ENCODE data around the gene TIGAR. TPM values are rescaled to one million over a fixed set of nuclear protein-coding genes. Genes with fewer than 3 reads are reported as not detected.

The TIGAR gene
- total RNA-seq, 1 donor from 2014 or later, result 21.9 TPM

GRCh38 chr12:4325966-4326365 lies 5.0 kb downstream of the TIGAR start:
- TF ChIP-seq CTCF (IDR thresholded peaks at IDR 0.05; ENCODE audit: unreplicated experiment), result no peak
- Mint-ChIP-seq H3K4me1 (ENCODE audit: unreplicated experiment) (peaks cover 15% of the 10 kb centered on the region), H3K9me3 (ENCODE audit: unreplicated experiment) (no peaks in the 10 kb centered on the region), H3K36me3 (ENCODE audit: low read depth, unreplicated experiment) (peaks cover 4% of the 10 kb centered on the region), H3K4me3 (ENCODE audit: unreplicated experiment) (no peak overlapping the region), H3K27me3 (ENCODE audit: unreplicated experiment) (peaks cover 2% of the 10 kb centered on the region), H3K27ac (ENCODE audit: unreplicated experiment) (no peak overlapping the region)
- DNase-seq (ENCODE audit: low spot score), result no peak

GRCh38 chr12:4327293-4327692 lies 6.3 kb downstream of the TIGAR start:
- H3K27me3 Mint-ChIP-seq (ENCODE audit: unreplicated experiment), result no peaks in the 10 kb centered on the region
- no peak for TF ChIP-seq CTCF (IDR thresholded peaks at IDR 0.05; ENCODE audit: unreplicated experiment)
- H3K4me1 Mint-ChIP-seq (ENCODE audit: unreplicated experiment), result peaks cover 7% of the 10 kb centered on the region
- no peak overlapping the region for H3K4me3 Mint-ChIP-seq (ENCODE audit: unreplicated experiment)
- peaks cover 4% of the 10 kb centered on the region for H3K36me3 Mint-ChIP-seq (ENCODE audit: low read depth, unreplicated experiment)
- no peak overlapping the region for H3K27ac Mint-ChIP-seq (ENCODE audit: unreplicated experiment)
- no peaks in the 10 kb centered on the region for H3K9me3 Mint-ChIP-seq (ENCODE audit: unreplicated experiment)
- no peak for DNase-seq (ENCODE audit: low spot score)

DNA sequence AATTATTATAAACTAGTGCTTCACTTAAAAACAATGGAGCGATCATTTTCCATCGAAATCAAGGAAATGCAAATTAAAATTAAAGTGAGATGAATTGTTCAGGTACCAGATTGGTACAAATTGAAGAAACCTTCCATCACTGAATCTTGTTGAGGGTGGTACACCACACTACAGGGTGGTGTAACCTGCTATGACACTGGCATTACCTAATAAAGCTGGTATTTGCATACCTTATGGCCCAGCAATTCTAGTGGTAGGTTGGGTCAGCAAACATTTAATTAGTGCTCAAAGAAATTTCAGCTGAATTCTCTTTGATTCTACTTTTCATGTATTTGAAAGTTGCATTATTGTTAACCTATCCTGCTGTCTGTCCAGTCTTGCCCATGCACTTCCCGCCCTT lies 9.2 kb downstream of the TIGAR start:
- no peak for DNase-seq (ENCODE audit: low spot score)
- no peaks in the 10 kb centered on the region for H3K9me3 Mint-ChIP-seq (ENCODE audit: unreplicated experiment)
- no peak overlapping the region for H3K27ac Mint-ChIP-seq (ENCODE audit: unreplicated experiment)
- H3K36me3 Mint-ChIP-seq (ENCODE audit: low read depth, unreplicated experiment), result peaks cover 17% of the 10 kb centered on the region
- no peaks in the 10 kb centered on the region for H3K4me1 Mint-ChIP-seq (ENCODE audit: unreplicated experiment)
- no peaks in the 10 kb centered on the region for H3K27me3 Mint-ChIP-seq (ENCODE audit: unreplicated experiment)
- TF ChIP-seq CTCF (IDR thresholded peaks at IDR 0.05; ENCODE audit: unreplicated experiment), result no peak
- H3K4me3 Mint-ChIP-seq (ENCODE audit: unreplicated experiment), result no peak overlapping the region

DNA sequence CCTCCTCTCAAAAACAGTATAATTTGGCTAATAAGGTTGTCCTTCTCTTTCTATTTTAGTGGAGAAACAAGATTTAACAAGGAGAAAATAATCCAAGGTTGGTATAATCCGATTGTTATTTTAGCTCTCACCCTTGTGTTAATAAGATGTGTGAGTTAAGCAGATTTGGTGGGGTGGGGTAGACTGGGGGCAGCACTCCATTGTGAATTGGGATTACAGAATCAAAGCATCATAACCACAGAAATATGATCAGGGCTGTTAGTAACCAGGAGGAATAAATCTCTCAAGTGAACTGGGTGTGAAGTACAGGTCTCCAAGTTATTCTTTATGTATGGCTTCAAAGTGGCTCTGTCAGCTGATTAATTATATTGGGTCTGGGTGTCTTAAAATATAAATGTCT lies 10.2 kb downstream of the TIGAR start:
- H3K27me3 Mint-ChIP-seq (ENCODE audit: unreplicated experiment), result no peaks in the 10 kb centered on the region
- no peak for DNase-seq (ENCODE audit: low spot score)
- peaks cover 27% of the 10 kb centered on the region for H3K36me3 Mint-ChIP-seq (ENCODE audit: low read depth, unreplicated experiment)
- no peaks in the 10 kb centered on the region for H3K4me1 Mint-ChIP-seq (ENCODE audit: unreplicated experiment)
- H3K9me3 Mint-ChIP-seq (ENCODE audit: unreplicated experiment), result no peaks in the 10 kb centered on the region
- TF ChIP-seq CTCF (IDR thresholded peaks at IDR 0.05; ENCODE audit: unreplicated experiment), result no peak
- H3K4me3 Mint-ChIP-seq (ENCODE audit: unreplicated experiment), result no peak overlapping the region
- H3K27ac Mint-ChIP-seq (ENCODE audit: unreplicated experiment), result no peak overlapping the region

DNA sequence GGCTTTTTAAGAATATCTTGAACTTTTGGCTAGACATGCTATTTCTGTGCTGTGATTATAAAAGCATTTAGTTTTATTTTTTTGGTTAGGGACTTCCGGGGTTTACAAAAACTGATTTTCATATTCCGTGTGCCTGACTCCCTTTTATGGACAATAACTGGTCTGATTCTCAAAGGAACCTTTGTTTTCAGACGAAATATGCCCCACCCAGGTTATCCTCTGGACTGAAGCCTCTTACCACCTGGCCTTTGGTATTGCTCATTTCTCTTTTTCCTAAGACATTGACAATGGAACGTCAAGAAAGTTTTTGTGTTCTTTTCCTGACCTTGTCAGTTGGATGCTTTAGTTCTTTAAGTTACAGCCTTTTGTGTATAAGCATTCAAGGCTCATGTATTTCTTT lies 10.8 kb downstream of the TIGAR start:
- no peak for TF ChIP-seq CTCF (IDR thresholded peaks at IDR 0.05; ENCODE audit: unreplicated experiment)
- H3K27me3 Mint-ChIP-seq (ENCODE audit: unreplicated experiment), result no peaks in the 10 kb centered on the region

More for the DNA sequence above, 10.8 kb downstream of the TIGAR start:
- H3K9me3 Mint-ChIP-seq (ENCODE audit: unreplicated experiment), result no peaks in the 10 kb centered on the region
- no peak overlapping the region for H3K27ac Mint-ChIP-seq (ENCODE audit: unreplicated experiment)
- H3K4me3 Mint-ChIP-seq (ENCODE audit: unreplicated experiment), result no peak overlapping the region
- peaks cover 33% of the 10 kb centered on the region for H3K36me3 Mint-ChIP-seq (ENCODE audit: low read depth, unreplicated experiment)
- DNase-seq (ENCODE audit: low spot score), result no peak
- no peaks in the 10 kb centered on the region for H3K4me1 Mint-ChIP-seq (ENCODE audit: unreplicated experiment)

Data from endothelial cell (in vitro differentiated cells).